ENCODE data around the gene CPNE8.

The CPNE8 gene

GRCh38 chr12:38892087-38892786, 13.2 kb downstream of the CPNE8 start:
- DNase-seq (ENCODE audit: insufficient read length): no peak
- peak; percentile 77 for FAIRE-seq
- TF ChIP-seq POLR2AphosphoS5 (IDR thresholded peaks at IDR 0.05; ENCODE audit: low read depth, low read length): no peak
- no peak for TF ChIP-seq POLR2A (IDR thresholded peaks at IDR 0.05; ENCODE audit: low read depth, low read length)
- no peak for TF ChIP-seq TAF1 (IDR thresholded peaks at IDR 0.05; ENCODE audit: borderline replicate concordance, low read depth, low read length)

GRCh38 chr12:38890102-38890855, 15.1 kb downstream of the CPNE8 start:
- FAIRE-seq (no peak), DNase-seq (ENCODE audit: insufficient read length) (no peak)
- no peak for TF ChIP-seq POLR2AphosphoS5 (IDR thresholded peaks at IDR 0.05; ENCODE audit: low read depth, low read length)

- TF ChIP-seq TAF1 (IDR thresholded peaks at IDR 0.05; ENCODE audit: borderline replicate concordance, low read depth, low read length) (no peak), POLR2AphosphoS5 (IDR thresholded peaks at IDR 0.05; ENCODE audit: low read depth, low read length) (no peak), POLR2A (IDR thresholded peaks at IDR 0.05; ENCODE audit: low read depth, low read length) (no peak)
- DNase-seq (ENCODE audit: insufficient read length) (no peak), FAIRE-seq (peak; percentile 57)
Measured at GRCh38 chr12:38889297-38889815, 16.0 kb downstream of the CPNE8 start.

- DNase-seq (ENCODE audit: insufficient read length): no peak
- no peak for TF ChIP-seq TAF1 (IDR thresholded peaks at IDR 0.05; ENCODE audit: borderline replicate concordance, low read depth, low read length)
- no peak for TF ChIP-seq POLR2A (IDR thresholded peaks at IDR 0.05; ENCODE audit: low read depth, low read length)
- no peak for TF ChIP-seq POLR2AphosphoS5 (IDR thresholded peaks at IDR 0.05; ENCODE audit: low read depth, low read length)
- FAIRE-seq: no peak
Measured at GRCh38 chr12:38887770-38888169, 17.6 kb downstream of the CPNE8 start.

- TF ChIP-seq TAF1 (IDR thresholded peaks at IDR 0.05; ENCODE audit: borderline replicate concordance, low read depth, low read length): no peak
- TF ChIP-seq POLR2AphosphoS5 (IDR thresholded peaks at IDR 0.05; ENCODE audit: low read depth, low read length): no peak
- no peak for FAIRE-seq
Measured at GRCh38 chr12:38886931-38887330, 18.5 kb downstream of the CPNE8 start.

GRCh38 chr12:38886064-38886463, 19.3 kb downstream of the CPNE8 start:
- TF ChIP-seq POLR2A (IDR thresholded peaks at IDR 0.05; ENCODE audit: low read depth, low read length) (no peak), POLR2AphosphoS5 (IDR thresholded peaks at IDR 0.05; ENCODE audit: low read depth, low read length) (no peak), TAF1 (IDR thresholded peaks at IDR 0.05; ENCODE audit: borderline replicate concordance, low read depth, low read length) (no peak)
- FAIRE-seq (no peak), DNase-seq (ENCODE audit: insufficient read length) (no peak)

More at GRCh38 chr12:38886931-38887330, 18.5 kb downstream of the CPNE8 start:
- no peak for DNase-seq (ENCODE audit: insufficient read length)

- FAIRE-seq: peak; percentile 82
Measured at GRCh38 chr12:38884666-38885065, 20.7 kb downstream of the CPNE8 start.

GRCh38 chr12:38883629-38884134, 21.7 kb downstream of the CPNE8 start:
- FAIRE-seq (no peak), DNase-seq (ENCODE audit: insufficient read length) (no peak)
- no peak for TF ChIP-seq POLR2A (IDR thresholded peaks at IDR 0.05; ENCODE audit: low read depth, low read length)
- no peak for TF ChIP-seq POLR2AphosphoS5 (IDR thresholded peaks at IDR 0.05; ENCODE audit: low read depth, low read length)
- TF ChIP-seq TAF1 (IDR thresholded peaks at IDR 0.05; ENCODE audit: borderline replicate concordance, low read depth, low read length): no peak

More at GRCh38 chr12:38884666-38885065, 20.7 kb downstream of the CPNE8 start:
- TF ChIP-seq POLR2AphosphoS5 (IDR thresholded peaks at IDR 0.05; ENCODE audit: low read depth, low read length) (no peak), TAF1 (IDR thresholded peaks at IDR 0.05; ENCODE audit: borderline replicate concordance, low read depth, low read length) (no peak), POLR2A (IDR thresholded peaks at IDR 0.05; ENCODE audit: low read depth, low read length) (no peak)
- DNase-seq (ENCODE audit: insufficient read length): no peak

GRCh38 chr12:38880288-38880687, 25.1 kb downstream of the CPNE8 start:
- FAIRE-seq (no peak), DNase-seq (ENCODE audit: insufficient read length) (no peak)
- TF ChIP-seq POLR2AphosphoS5 (IDR thresholded peaks at IDR 0.05; ENCODE audit: low read depth, low read length): no peak
- no peak for TF ChIP-seq POLR2A (IDR thresholded peaks at IDR 0.05; ENCODE audit: low read depth, low read length)
- TF ChIP-seq TAF1 (IDR thresholded peaks at IDR 0.05; ENCODE audit: borderline replicate concordance, low read depth, low read length): no peak

- FAIRE-seq (no peak), DNase-seq (ENCODE audit: insufficient read length) (no peak)
- no peak for TF ChIP-seq POLR2AphosphoS5 (IDR thresholded peaks at IDR 0.05; ENCODE audit: low read depth, low read length)
- no peak for TF ChIP-seq POLR2A (IDR thresholded peaks at IDR 0.05; ENCODE audit: low read depth, low read length)
- no peak for TF ChIP-seq TAF1 (IDR thresholded peaks at IDR 0.05; ENCODE audit: borderline replicate concordance, low read depth, low read length)
Measured at GRCh38 chr12:38878986-38879385, 26.4 kb downstream of the CPNE8 start.

- DNase-seq (ENCODE audit: insufficient read length) (no peak), FAIRE-seq (peak; percentile 53)
- no peak for TF ChIP-seq POLR2AphosphoS5 (IDR thresholded peaks at IDR 0.05; ENCODE audit: low read depth, low read length)
- no peak for TF ChIP-seq TAF1 (IDR thresholded peaks at IDR 0.05; ENCODE audit: borderline replicate concordance, low read depth, low read length)
- TF ChIP-seq POLR2A (IDR thresholded peaks at IDR 0.05; ENCODE audit: low read depth, low read length): no peak
Measured at GRCh38 chr12:38878333-38878705, 27.1 kb downstream of the CPNE8 start.

Data from GM12892 (cell line).